Bronchial epithelial cell (primary cell): Measurements from ENCODE around the gene PCNX1. TPM values are rescaled to one million over a fixed set of nuclear protein-coding genes. Genes with fewer than 3 reads are reported as not detected.

ENCODE experiments used
- DNase-seq: peaks from one replicate; pipeline ENCODE4 v3.0.0-alpha.2; 2010; ENCODE audit warnings: low read depth
- FAIRE-seq: peaks from 2 replicates; lab custom pipeline; 2011; peaks lifted over from hg19 to GRCh38; lab: Jason Lieb, UNC
- H3K27me3 ChIP-seq: 2 replicates; pipeline ENCODE4 v1.5.1; 2011; ENCODE audit warnings: low read length; ENCODE audit not compliant: control insufficient read depth, insufficient read depth
- H3K36me3 ChIP-seq: 2 replicates; pipeline ENCODE4 v1.5.1; 2011; ENCODE audit warnings: low read length; ENCODE audit not compliant: control insufficient read depth, insufficient read depth
- H3K4me3 ChIP-seq: 2 replicates; pipeline ENCODE4 v1.5.1; 2011; ENCODE audit warnings: mild to moderate bottlenecking, low read depth, low read length, control low read depth
- total RNA-seq: library from RNA; depleted of rRNA; stranded (reverse); fragments of >200 nt; gene quantifications from 2 replicates; pipeline ENCODE4 v1.2.1, GENCODE V29; 2014
- TF ChIP-seq, protein P1 (sequence below): IDR thresholded peaks from 2 replicates; pipeline ENCODE4 v1.5.1; 2011; ENCODE audit warnings: mild to moderate bottlenecking, moderate library complexity, low read length, control low read depth, inconsistent platforms; ENCODE audit not compliant: insufficient read depth, severe bottlenecking

Gene PCNX1
- total RNA-seq, 1 donor from 2014 or later, result 24.5 TPM

DNA sequence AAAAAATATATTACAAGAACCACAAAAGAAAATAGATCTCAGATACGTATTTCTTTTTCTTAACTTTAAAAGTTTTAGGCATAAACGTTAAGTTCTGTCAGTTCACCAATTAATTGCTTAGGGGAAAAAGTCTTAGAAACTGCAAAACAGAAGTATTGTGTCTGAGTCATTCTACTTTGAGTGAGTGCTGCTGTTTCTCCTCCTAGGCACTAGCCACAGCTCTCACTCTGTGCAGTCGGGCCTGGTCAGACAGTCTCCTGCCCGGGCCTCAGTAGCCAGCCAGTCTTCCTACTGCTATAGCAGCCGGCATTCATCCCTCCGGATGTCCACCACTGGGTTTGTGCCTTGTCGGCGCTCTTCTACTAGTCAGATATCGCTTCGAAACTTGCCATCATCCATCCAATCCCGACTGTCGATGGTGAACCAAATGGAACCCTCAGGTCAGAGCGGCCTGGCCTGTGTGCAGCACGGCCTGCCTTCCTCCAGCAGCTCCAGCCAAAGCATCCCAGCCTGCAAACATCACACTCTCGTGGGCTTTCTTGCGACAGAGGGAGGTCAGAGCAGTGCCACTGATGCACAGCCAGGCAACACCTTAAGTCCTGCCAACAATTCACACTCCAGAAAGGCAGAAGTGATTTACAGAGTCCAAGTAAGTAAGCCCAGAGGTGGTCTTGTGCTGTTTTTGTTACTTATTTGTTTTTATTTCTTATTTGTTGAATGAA lies 201.3 kb downstream of the PCNX1 start:
- Histone ChIP-seq H3K36me3 (peaks cover 7% of the 10 kb centered on the region), H3K27me3 (no peaks in the 10 kb centered on the region), H3K4me3 (no peak overlapping the region)
- TF ChIP-seq, protein P1, sequence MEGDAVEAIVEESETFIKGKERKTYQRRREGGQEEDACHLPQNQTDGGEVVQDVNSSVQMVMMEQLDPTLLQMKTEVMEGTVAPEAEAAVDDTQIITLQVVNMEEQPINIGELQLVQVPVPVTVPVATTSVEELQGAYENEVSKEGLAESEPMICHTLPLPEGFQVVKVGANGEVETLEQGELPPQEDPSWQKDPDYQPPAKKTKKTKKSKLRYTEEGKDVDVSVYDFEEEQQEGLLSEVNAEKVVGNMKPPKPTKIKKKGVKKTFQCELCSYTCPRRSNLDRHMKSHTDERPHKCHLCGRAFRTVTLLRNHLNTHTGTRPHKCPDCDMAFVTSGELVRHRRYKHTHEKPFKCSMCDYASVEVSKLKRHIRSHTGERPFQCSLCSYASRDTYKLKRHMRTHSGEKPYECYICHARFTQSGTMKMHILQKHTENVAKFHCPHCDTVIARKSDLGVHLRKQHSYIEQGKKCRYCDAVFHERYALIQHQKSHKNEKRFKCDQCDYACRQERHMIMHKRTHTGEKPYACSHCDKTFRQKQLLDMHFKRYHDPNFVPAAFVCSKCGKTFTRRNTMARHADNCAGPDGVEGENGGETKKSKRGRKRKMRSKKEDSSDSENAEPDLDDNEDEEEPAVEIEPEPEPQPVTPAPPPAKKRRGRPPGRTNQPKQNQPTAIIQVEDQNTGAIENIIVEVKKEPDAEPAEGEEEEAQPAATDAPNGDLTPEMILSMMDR, result no peak
- no peak for FAIRE-seq
- DNase-seq, result no peak

DNA sequence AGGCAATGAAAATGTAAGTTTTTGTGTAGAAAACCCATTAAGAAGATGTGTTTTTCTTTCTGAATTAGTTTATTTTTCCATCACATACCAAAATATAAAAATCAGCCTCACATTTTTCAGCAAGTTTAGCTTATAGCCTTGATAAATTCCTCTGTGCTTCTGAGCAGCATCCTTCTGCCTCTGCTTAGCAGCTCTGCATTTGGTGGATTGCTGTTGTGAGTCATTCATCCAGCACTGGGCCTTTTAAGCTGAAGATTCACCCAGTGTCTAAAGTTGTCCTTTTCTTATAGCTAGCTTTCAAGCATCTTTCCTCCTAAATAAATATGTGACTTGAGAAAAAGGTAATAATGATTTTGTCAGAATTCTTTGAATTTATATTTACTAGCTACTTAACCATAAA lies 206.1 kb downstream of the PCNX1 start:
- DNase-seq, result no peak
- no peak for FAIRE-seq
- TF ChIP-seq, protein P1, result no peak
- peaks cover 5% of the 10 kb centered on the region for H3K36me3 ChIP-seq
- H3K4me3 ChIP-seq, result no peak overlapping the region
- no peaks in the 10 kb centered on the region for H3K27me3 ChIP-seq

DNA sequence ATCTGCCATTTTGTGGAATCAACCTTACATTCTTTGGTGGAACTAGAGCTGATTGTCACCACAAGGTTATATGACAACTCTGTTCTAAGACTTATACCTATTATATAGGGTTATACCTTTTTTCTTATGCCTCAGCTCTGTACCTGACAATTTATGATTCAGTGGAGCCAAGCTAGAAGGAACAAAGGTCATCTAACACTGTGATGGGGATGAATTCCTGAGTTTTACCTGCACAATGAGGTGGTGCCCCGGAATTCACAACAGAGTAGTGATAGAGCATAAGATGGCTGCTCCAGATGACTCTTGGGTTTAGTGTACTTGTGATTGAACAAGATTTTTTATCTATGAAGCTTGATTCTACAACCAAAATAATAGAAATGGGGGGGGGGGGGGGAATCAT lies 207.3 kb downstream of the PCNX1 start:
- DNase-seq (no peak), FAIRE-seq (no peak)
- Histone ChIP-seq H3K36me3 (no peaks in the 10 kb centered on the region), H3K4me3 (no peak overlapping the region), H3K27me3 (no peaks in the 10 kb centered on the region)
- TF ChIP-seq, protein P1, result no peak

DNA sequence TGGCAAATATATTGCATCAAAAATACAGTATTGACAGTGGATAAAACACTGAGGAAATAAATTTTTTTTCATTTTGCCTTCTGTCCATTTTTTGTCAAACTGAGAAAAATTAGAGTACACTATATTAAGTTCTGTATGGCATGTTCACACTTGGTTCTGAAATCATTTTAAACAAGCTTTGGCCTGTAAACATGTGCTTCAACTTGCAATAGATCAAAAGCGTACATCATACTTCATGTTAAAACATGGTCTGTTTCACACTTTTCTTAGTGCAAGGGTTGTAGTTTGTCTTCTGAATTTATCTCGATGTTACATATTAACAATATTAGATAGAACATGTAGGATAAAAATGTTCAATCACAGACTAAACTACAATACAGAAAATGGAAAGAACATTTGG lies 208.0 kb downstream of the PCNX1 start:
- peak; percentile 88 for DNase-seq
- no peak for FAIRE-seq
- Histone ChIP-seq H3K4me3 (no peak overlapping the region), H3K27me3 (no peaks in the 10 kb centered on the region), H3K36me3 (no peaks in the 10 kb centered on the region)
- TF ChIP-seq, protein P1, result no peak

DNA sequence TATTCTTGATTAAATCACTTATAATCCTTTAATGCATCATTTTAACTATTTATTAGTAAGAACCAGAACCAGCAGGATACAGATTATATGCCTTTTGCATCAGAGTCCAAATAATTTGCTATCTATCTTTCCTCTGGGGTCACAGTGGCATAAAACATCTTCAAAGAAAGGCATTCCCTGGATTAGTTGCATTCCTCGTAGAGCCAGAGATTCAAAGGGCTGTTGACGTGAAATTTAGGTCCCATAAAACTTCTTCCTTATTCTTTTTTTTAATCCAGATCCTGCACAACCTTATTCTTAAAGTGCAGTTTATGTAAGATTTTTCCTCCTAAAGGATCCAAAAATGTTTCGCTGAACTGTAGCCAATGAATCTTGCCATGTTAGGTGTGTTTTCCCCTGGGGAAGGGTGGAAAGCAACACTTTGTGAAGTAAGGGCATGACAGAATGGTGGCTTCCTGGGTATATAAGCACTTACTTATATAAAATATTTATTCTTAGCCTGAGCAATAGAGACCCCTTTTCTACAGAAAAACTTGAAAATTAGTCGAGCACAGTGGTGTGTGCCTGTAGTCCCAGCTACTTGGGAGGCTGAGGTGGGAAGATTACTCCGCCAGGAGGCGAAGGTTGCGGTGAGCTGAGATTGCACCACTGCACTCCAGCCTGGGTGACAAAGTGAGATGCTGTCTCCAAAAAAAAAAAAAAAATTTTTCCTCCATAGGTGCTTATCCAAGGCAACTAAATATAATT lies 208.7 kb downstream of the PCNX1 start:
- Histone ChIP-seq H3K27me3 (no peaks in the 10 kb centered on the region), H3K4me3 (no peak overlapping the region), H3K36me3 (no peaks in the 10 kb centered on the region)
- TF ChIP-seq, protein P1, result no peak
- FAIRE-seq (no peak), DNase-seq (no peak)
